HFFc6 (cell line): ENCODE data around the gene BPI. TPM values are rescaled to one million over a fixed set of nuclear protein-coding genes. Genes with fewer than 3 reads are reported as not detected.
"Not testable (repeated sequence)": the region's sequence is repeated elsewhere in the genome, so short reads cannot be mapped to it uniquely, and the experiment has no call there.

ENCODE experiments used
- DNase-seq: peaks from one replicate; pipeline ENCODE4 v3.0.0-alpha.2; 2018
- H3K27ac Mint-ChIP-seq: 2 replicates; pipeline ENCODE4 v1.8.0; 2020; ENCODE audit warnings: mild to moderate bottlenecking, mixed read lengths
- H3K27me3 Mint-ChIP-seq: 2 replicates; pipeline ENCODE4 v1.8.0; 2021; ENCODE audit warnings: mild to moderate bottlenecking, moderate library complexity, mixed read lengths; ENCODE audit not compliant: insufficient read depth
- H3K36me3 Mint-ChIP-seq: 2 replicates; pipeline ENCODE4 v1.8.0; 2021; ENCODE audit warnings: low read depth, mixed read lengths
- H3K4me1 Mint-ChIP-seq: 2 replicates; pipeline ENCODE4 v1.8.0; 2020; ENCODE audit warnings: low read depth, mixed read lengths
- H3K4me3 Mint-ChIP-seq: 2 replicates; pipeline ENCODE4 v1.8.0; 2020; ENCODE audit warnings: mild to moderate bottlenecking, moderate library complexity, mixed read lengths
- H3K9me3 Mint-ChIP-seq: 2 replicates; pipeline ENCODE4 v1.8.0; 2020; ENCODE audit warnings: mild to moderate bottlenecking, mixed read lengths
- CTCF ChIP-seq: fragments of 200-600 bp; sonication (generic); IDR thresholded peaks from 2 replicates; pipeline ENCODE4 v1.5.0; 2021; ENCODE audit warnings: antibody characterized with exemption, mild to moderate bottlenecking
- total RNA-seq, 6 experiments: library from RNA; stranded (reverse); fragmentation: NEBNext Ultra II Directional; extraction: Animal tissue kit (Norgen Biotek cat#: 25700); gene quantifications; 2 replicates in 1 of 6; 3 replicates in 5 of 6; pipeline ENCODE4 v1.2.3, GENCODE V29; 2021

BPI gene
- total RNA-seq, 6 experiments from 2014 or later = not detected

DNA sequence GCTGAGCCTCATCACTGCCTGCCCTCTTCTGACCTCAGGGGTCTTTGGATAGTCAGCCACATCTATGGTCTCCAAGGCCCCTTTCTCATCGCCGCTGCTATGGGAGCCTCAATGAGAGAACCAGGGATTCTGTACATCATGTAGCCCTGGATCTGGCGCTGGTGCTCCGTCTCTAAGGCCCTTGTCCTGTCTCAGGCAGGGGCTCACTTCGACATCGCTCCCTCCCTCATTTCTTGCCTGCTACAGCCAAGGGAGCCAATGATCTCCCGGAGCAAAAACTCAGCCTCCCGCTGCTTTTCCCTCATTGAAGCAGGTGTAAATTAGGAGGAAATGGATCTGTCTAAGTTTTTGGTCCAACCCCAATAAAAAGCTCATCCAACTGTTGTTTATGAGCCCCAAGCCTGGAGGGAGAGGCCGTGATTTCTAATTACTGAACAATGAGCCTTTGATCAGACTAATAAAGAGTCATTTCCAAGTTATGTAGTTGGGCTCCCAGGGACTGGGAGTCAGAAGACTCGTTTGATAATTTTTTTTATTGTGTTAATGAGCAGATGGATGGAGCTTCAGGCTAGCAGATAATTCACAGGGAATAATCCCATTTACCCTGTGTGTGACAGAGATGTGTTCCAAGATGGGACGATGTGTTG is 73.2 kb downstream of the BPI start:
- Mint-ChIP-seq H3K4me3 (no peak overlapping the region), H3K27me3 (peaks cover 45% of the 10 kb centered on the region), H3K27ac (no peak overlapping the region), H3K36me3 (no peaks in the 10 kb centered on the region; the same call in 1 of the 2 replicates), H3K9me3 (no peaks in the 10 kb centered on the region), H3K4me1 (no peaks in the 10 kb centered on the region)
- TF ChIP-seq CTCF = no peak
- DNase-seq = no peak

GRCh38 chr20:38377838-38378237 is 73.9 kb downstream of the BPI start:
- peaks cover 44% of the 10 kb centered on the region for H3K27me3 Mint-ChIP-seq
- not testable (repeated sequence) for H3K9me3 Mint-ChIP-seq, DNase-seq, H3K36me3 Mint-ChIP-seq, H3K4me1 Mint-ChIP-seq, H3K27ac Mint-ChIP-seq, H3K4me3 Mint-ChIP-seq

GRCh38 chr20:38383147-38383546 is 79.2 kb downstream of the BPI start:
- no peak overlapping the region for H3K4me3 Mint-ChIP-seq
- DNase-seq = no peak
- TF ChIP-seq CTCF = no peak
- no peaks in the 10 kb centered on the region for H3K9me3 Mint-ChIP-seq
- peaks cover 32% of the 10 kb centered on the region for H3K27me3 Mint-ChIP-seq
- H3K4me1 Mint-ChIP-seq = no peaks in the 10 kb centered on the region
- H3K36me3 Mint-ChIP-seq = no peaks in the 10 kb centered on the region
- no peak overlapping the region for H3K27ac Mint-ChIP-seq

DNA sequence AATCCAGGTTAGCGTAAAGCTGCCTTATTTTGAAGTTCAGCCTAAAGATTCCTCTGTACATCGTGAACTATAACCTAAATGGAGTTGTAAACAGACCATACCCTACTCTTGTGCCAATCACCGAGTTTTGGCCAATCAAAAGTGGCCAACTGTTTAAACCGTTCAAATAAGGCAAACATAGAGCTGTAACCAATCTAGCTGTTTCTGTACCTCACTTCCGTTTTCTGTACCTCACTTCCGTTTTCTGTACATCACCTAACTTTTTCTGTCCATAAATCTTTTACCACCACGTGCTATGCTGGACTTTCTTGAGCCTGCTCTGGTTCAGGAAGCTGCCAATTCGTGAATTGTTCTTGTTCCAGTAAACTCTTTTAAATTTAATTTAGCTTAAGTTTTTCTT is 82.0 kb downstream of the BPI start:
- Mint-ChIP-seq H3K27me3 (peaks cover 33% of the 10 kb centered on the region), H3K9me3 (no peaks in the 10 kb centered on the region), H3K4me1 (no peaks in the 10 kb centered on the region), H3K4me3 (no peak overlapping the region), H3K36me3 (no peaks in the 10 kb centered on the region), H3K27ac (no peak overlapping the region)
- no peak for DNase-seq
- TF ChIP-seq CTCF = no peak

DNA sequence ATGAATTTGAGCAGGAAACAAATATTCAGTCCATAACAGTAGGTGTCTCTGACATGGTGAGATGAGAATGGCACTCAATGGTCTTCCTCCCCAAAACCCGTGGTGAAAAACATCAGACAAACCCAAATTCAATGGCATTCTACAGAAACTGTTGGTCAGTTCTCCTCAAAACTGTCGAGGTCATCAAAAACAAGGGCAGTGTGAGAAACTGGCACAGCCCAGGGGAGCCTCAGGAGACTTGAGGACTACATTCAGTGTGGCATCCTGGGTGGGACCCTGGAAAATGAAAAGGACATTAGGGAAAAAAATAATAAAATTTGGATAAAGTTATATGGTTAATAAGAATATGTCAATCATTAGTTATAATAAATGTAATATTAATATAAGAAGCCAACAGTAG is 82.9 kb downstream of the BPI start:
- Mint-ChIP-seq H3K27me3 (peaks cover 30% of the 10 kb centered on the region), H3K4me1 (no peaks in the 10 kb centered on the region), H3K36me3 (no peaks in the 10 kb centered on the region), H3K27ac (no peak overlapping the region), H3K9me3 (no peaks in the 10 kb centered on the region), H3K4me3 (no peak overlapping the region)
- no peak for DNase-seq
- TF ChIP-seq CTCF = no peak

Other genes starting within 250 kb of the BPI start
- gene TGM2, start 138.9 kb upstream of the BPI start, total RNA-seq = 100 to 1,000 TPM in 5 of 6 experiments, 10 to 100 TPM in 1; 99.6 to 430 (median 111) TPM
- 1 to 10 TPM; 1.2 to 4.4 (median 2.2) TPM for gene KIAA1755, start 43.4 kb upstream of the BPI start, total RNA-seq
- gene LBP, start 42.3 kb downstream of the BPI start, total RNA-seq = not detected
- gene SNHG17, start 131.2 kb downstream of the BPI start, total RNA-seq = 10 to 100 TPM; 29.6 to 45.4 (median 32.0) TPM
- 10 to 100 TPM; 23.4 to 29.5 (median 26.7) TPM for gene RALGAPB, start 168.7 kb downstream of the BPI start, total RNA-seq